Measurements from ENCODE around the gene LIMCH1. TPM values are rescaled to one million over a fixed set of nuclear protein-coding genes. Genes with fewer than 3 reads are reported as not detected.

The LIMCH1 gene
- total RNA-seq, 1 donor from 2014 or later: 12.7 TPM

DNA sequence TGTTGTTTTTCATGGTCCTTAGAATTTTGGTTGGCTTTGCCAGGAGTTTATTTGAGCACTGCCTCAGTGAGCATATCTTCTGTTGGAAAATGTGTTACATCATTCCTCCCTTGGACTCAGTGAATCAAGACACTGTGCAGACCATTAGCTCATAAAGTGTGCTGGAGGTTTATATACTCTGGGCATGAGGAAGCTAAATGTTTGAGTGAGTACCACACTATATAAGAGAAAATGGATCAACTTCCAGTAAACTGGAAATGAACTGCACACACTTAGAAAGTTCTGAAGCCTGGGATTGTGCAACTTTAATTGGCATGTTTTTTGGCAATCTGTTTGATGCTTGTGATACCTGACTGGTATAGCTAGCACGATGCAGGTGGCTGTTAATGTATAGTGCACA lies 75.9 kb downstream of the LIMCH1 start:
- Mint-ChIP-seq H3K4me3 (ENCODE audit: low read depth) (peak overlapping the region; percentile 63), H3K27ac (no peak overlapping the region), H3K4me1 (ENCODE audit: low read depth) (peaks cover 25% of the 10 kb centered on the region), H3K27me3 (peaks cover 25% of the 10 kb centered on the region), H3K36me3 (ENCODE audit: insufficient read depth) (no peaks in the 10 kb centered on the region), H3K9me3 (ENCODE audit: low read depth) (no peaks in the 10 kb centered on the region)
- no peak for DNase-seq (ENCODE audit: low spot score, unreplicated experiment)
- TF ChIP-seq, protein P1, sequence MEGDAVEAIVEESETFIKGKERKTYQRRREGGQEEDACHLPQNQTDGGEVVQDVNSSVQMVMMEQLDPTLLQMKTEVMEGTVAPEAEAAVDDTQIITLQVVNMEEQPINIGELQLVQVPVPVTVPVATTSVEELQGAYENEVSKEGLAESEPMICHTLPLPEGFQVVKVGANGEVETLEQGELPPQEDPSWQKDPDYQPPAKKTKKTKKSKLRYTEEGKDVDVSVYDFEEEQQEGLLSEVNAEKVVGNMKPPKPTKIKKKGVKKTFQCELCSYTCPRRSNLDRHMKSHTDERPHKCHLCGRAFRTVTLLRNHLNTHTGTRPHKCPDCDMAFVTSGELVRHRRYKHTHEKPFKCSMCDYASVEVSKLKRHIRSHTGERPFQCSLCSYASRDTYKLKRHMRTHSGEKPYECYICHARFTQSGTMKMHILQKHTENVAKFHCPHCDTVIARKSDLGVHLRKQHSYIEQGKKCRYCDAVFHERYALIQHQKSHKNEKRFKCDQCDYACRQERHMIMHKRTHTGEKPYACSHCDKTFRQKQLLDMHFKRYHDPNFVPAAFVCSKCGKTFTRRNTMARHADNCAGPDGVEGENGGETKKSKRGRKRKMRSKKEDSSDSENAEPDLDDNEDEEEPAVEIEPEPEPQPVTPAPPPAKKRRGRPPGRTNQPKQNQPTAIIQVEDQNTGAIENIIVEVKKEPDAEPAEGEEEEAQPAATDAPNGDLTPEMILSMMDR (IDR thresholded peaks at IDR 0.05; ENCODE audit: unreplicated experiment): no peak

DNA sequence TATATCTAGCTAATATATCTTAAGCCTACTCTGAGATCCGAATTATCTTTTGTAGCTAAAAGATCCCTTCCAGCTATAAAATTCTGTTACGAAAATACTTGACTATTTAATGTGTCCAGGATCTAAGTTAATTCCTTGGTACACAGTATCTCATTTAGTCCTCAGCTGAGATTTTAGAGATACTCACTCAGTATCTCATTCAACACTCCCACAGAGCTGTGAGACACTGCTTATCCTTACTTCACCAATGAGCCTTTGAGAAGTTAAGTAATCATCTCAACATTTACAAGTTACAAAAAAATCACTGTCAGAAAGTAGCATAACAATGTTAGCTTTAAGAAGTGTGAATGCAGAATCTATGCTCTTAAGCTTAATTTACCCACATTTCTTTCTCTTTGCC lies 76.6 kb downstream of the LIMCH1 start:
- Mint-ChIP-seq H3K36me3 (ENCODE audit: insufficient read depth) (peaks cover 3% of the 10 kb centered on the region), H3K9me3 (ENCODE audit: low read depth) (no peaks in the 10 kb centered on the region), H3K4me1 (ENCODE audit: low read depth) (peaks cover 25% of the 10 kb centered on the region), H3K4me3 (ENCODE audit: low read depth) (no peak overlapping the region), H3K27me3 (peaks cover 29% of the 10 kb centered on the region), H3K27ac (no peak overlapping the region)
- no peak for DNase-seq (ENCODE audit: low spot score, unreplicated experiment)
- TF ChIP-seq, protein P1 (IDR thresholded peaks at IDR 0.05; ENCODE audit: unreplicated experiment): no peak

DNA sequence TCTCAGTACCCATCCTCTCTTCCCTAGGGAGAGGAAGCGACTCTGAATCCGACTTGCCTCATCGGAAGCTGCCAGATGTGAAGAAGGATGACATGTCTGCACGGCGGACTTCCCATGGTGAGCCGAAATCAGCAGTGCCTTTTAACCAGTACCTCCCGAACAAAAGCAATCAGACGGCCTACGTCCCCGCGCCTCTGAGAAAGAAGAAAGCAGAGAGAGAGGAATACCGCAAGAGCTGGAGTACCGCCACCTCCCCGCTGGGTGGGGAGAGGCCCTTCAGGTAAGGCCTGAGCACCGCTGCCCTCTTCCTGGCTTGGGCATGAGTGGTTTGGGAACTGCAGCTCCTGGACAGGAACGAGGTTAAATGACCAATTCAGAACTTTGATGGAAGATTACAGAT lies 81.2 kb downstream of the LIMCH1 start:
- Mint-ChIP-seq H3K4me3 (ENCODE audit: low read depth) (no peak overlapping the region), H3K36me3 (ENCODE audit: insufficient read depth) (peaks cover 3% of the 10 kb centered on the region)
- no peak for DNase-seq (ENCODE audit: low spot score, unreplicated experiment)

DNA sequence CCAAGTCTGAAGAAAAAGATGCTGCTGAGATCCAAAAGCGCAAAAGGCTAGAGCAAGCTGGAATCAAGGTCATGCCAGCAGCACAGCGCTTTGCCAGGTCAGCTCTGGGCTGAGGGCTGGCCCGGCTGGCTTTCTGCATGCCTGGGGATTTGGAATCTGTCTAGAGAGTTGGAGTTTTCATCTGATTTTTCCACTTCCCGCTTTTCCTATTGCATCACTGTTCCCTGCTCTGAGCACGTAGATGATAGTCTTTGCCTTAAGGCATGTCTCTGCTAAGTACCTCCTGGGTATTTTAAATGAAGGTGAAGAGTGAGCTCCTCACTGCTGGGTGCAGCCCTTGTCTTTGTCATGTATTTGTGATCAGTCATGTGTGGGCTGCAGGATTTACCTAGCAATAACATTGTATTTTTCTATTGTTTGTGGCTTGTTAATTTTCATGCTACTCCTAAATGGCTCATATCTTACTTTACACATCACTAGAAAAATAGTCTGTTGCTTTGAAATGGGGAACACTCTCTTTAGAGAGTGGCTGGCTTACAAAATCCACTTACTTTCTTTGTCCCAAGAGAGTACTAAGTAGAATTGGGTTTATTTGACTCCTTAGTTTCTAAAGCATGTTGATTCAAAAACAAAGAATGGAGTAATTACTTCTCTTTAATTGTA lies 82.8 kb downstream of the LIMCH1 start:
- H3K27ac Mint-ChIP-seq: no peak overlapping the region
- no peaks in the 10 kb centered on the region for H3K9me3 Mint-ChIP-seq (ENCODE audit: low read depth)
- H3K36me3 Mint-ChIP-seq (ENCODE audit: insufficient read depth): peaks cover 3% of the 10 kb centered on the region
- H3K27me3 Mint-ChIP-seq: peaks cover 14% of the 10 kb centered on the region
- DNase-seq (ENCODE audit: low spot score, unreplicated experiment): no peak
- no peak overlapping the region for H3K4me3 Mint-ChIP-seq (ENCODE audit: low read depth)
- TF ChIP-seq, protein P1 (IDR thresholded peaks at IDR 0.05; ENCODE audit: unreplicated experiment): no peak
- H3K4me1 Mint-ChIP-seq (ENCODE audit: low read depth): peaks cover 2% of the 10 kb centered on the region

More for the DNA sequence above, 81.2 kb downstream of the LIMCH1 start:
- Mint-ChIP-seq H3K27me3 (peaks cover 25% of the 10 kb centered on the region), H3K4me1 (ENCODE audit: low read depth) (peaks cover 2% of the 10 kb centered on the region), H3K27ac (no peak overlapping the region), H3K9me3 (ENCODE audit: low read depth) (no peaks in the 10 kb centered on the region)
- TF ChIP-seq, protein P1 (IDR thresholded peaks at IDR 0.05; ENCODE audit: unreplicated experiment): no peak

DNA sequence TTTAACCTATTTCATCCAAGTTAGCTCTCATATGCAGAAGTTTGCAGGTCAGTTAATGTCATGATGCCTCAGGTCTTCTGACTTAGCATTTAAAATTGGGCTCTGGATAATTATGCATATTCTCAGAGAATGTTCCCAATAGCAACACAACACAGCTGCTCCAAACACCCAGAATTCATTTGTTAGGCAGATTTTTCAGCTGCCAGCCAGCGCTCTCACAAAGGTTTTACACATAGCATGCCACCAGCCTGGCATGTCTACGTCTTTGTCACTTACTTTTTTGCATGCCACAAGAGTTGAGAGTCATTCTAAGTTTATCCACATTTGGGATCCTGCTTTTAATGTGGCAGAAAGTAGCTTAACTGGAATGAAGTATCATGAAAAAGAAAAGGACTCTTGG lies 84.8 kb downstream of the LIMCH1 start:
- Mint-ChIP-seq H3K4me1 (ENCODE audit: low read depth) (no peaks in the 10 kb centered on the region), H3K27me3 (peaks cover 11% of the 10 kb centered on the region), H3K27ac (no peak overlapping the region), H3K4me3 (ENCODE audit: low read depth) (no peak overlapping the region), H3K9me3 (ENCODE audit: low read depth) (no peaks in the 10 kb centered on the region), H3K36me3 (ENCODE audit: insufficient read depth) (peaks cover 3% of the 10 kb centered on the region)
- TF ChIP-seq, protein P1 (IDR thresholded peaks at IDR 0.05; ENCODE audit: unreplicated experiment): no peak
- DNase-seq (ENCODE audit: low spot score, unreplicated experiment): no peak

All from progenitor cell of endocrine pancreas (in vitro differentiated cells).